ENCODE data around the gene HSPH1.

DNA sequence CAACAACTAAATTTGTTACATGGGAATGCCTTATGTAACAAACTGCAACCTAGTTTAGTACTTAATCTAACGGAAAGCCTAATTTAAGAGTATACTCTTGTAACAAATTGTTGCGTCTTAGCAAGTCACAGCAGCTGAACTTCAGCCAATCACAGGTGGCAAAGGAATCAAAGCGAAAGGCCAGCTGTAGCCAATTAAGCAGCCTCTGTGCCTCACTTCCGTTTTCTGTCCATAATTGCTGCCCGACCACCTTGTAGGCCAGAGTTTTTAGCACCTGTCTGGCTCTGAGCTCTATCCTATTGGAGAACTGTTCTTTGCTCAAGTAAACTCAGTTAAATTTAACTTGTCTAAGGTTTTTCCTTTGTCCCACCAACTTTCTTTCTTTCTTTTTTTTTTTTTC is 18.1 kb upstream of the HSPH1 start:
- TF ChIP-seq, protein P1, sequence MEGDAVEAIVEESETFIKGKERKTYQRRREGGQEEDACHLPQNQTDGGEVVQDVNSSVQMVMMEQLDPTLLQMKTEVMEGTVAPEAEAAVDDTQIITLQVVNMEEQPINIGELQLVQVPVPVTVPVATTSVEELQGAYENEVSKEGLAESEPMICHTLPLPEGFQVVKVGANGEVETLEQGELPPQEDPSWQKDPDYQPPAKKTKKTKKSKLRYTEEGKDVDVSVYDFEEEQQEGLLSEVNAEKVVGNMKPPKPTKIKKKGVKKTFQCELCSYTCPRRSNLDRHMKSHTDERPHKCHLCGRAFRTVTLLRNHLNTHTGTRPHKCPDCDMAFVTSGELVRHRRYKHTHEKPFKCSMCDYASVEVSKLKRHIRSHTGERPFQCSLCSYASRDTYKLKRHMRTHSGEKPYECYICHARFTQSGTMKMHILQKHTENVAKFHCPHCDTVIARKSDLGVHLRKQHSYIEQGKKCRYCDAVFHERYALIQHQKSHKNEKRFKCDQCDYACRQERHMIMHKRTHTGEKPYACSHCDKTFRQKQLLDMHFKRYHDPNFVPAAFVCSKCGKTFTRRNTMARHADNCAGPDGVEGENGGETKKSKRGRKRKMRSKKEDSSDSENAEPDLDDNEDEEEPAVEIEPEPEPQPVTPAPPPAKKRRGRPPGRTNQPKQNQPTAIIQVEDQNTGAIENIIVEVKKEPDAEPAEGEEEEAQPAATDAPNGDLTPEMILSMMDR (conservative IDR thresholded peaks at IDR 0.05; ENCODE audit: low read length), result no peak
- no peak for TF ChIP-seq EZH2phosphoT487 (IDR thresholded peaks at IDR 0.05; ENCODE audit: borderline replicate concordance)
